Upper lobe of left lung (tissue), 4 donors: ENCODE measurements around the gene ZNRF1.
"Not testable (repeated sequence)": the region's sequence is repeated elsewhere in the genome, so short reads cannot be mapped to it uniquely, and the experiment has no call there.

Experiments
- POLR2A ChIP-seq, 4 donors: fragments of 450-650 bp; IDR thresholded peaks; one replicate each; pipeline ENCODE4 v1.5.1; 2016 to 2017; ENCODE audit warnings: antibody characterized with exemption in 4 of 4, mild to moderate bottlenecking in 2 of 4
- POLR2AphosphoS5 ChIP-seq, 2 donors: sonication (generic); formaldehyde crosslinking; IDR thresholded peaks; one replicate each; pipeline ENCODE4 v1.5.1; 2017; ENCODE audit warnings: antibody characterized with exemption in 2 of 2
- TF ChIP-seq, protein P1 (sequence below), 6 experiments: fragments of 450-650 bp in 4 of 6; fragments of 200-600 bp in 2 of 6; sonication (generic) in 2 of 6; IDR thresholded peaks; one replicate each; pipeline ENCODE4 v1.5.1; 2016 to 2019; ENCODE audit warnings: antibody characterized with exemption in 6 of 6

DNA sequence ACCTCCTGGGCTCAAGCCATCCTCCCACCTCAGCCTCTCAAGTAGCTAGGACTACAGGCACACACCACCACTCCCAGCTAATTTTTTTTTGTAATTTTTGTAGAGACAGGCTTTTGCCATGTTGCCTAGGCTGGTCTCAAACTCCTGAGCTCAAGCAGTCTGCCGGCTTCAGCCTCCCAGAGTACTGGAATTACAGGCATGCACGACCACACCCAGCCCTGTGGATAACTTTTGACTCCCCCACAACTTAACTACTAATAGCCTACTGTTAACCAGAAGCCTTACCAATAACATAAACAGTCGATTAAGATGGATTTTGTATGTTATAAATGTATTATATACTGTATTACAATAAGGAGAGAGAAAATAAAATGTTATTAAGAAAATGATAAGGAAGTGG, 92.8 kb downstream of the ZNRF1 start:
- TF ChIP-seq POLR2AphosphoS5, POLR2A (IDR thresholded peaks at IDR 0.05): not testable (repeated sequence)
- TF ChIP-seq, protein P1, sequence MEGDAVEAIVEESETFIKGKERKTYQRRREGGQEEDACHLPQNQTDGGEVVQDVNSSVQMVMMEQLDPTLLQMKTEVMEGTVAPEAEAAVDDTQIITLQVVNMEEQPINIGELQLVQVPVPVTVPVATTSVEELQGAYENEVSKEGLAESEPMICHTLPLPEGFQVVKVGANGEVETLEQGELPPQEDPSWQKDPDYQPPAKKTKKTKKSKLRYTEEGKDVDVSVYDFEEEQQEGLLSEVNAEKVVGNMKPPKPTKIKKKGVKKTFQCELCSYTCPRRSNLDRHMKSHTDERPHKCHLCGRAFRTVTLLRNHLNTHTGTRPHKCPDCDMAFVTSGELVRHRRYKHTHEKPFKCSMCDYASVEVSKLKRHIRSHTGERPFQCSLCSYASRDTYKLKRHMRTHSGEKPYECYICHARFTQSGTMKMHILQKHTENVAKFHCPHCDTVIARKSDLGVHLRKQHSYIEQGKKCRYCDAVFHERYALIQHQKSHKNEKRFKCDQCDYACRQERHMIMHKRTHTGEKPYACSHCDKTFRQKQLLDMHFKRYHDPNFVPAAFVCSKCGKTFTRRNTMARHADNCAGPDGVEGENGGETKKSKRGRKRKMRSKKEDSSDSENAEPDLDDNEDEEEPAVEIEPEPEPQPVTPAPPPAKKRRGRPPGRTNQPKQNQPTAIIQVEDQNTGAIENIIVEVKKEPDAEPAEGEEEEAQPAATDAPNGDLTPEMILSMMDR (IDR thresholded peaks at IDR 0.05) = not testable (repeated sequence)
